ENCODE data around the gene CACNA1G. TPM values are rescaled to one million over a fixed set of nuclear protein-coding genes. Genes with fewer than 3 reads are reported as not detected.

Gene CACNA1G
- total RNA-seq, 1 donor from 2014 or later: 1.6 TPM

DNA sequence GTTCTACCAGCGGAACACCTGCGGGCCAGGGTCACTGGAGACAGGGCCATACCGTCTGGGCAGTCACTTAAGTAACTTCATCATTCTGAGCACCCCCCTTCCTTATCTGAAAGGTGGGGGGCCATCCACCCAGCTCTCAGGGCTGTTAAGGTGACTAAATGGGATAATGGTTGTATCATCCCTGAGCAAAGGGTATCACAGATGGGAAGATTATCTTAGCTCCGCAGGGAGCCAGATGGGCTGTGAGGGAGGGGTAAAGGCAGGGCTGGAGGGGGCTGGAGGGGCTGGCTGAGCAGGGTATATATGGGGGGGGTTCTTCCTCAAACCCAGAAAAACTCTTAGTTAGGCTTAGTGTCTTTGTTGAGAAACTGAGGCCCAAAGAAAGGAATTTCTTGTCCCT, 2.9 kb upstream of the CACNA1G start:
- peaks cover 32% of the 10 kb centered on the region for H3K4me1 ChIP-seq
- Mint-ChIP-seq H3K36me3 (no peaks in the 10 kb centered on the region), H3K4me1 (peaks cover 30% of the 10 kb centered on the region), H3K27me3 (ENCODE audit: insufficient read depth, low read depth) (peaks cover 35% of the 10 kb centered on the region), H3K27ac (no peak overlapping the region), H3K9me3 (no peaks in the 10 kb centered on the region), H3K4me3 (no peak overlapping the region)
- peaks cover 26% of the 10 kb centered on the region for H4K20me1 ChIP-seq (ENCODE audit: low read depth)
- no peaks in the 10 kb centered on the region for H3K79me2 ChIP-seq (ENCODE audit: low read depth)
- no peak overlapping the region for H3K4me2 ChIP-seq
- no peak for DNase-seq (ENCODE audit: low spot score)
- no peak overlapping the region for H3K27ac ChIP-seq
- H3K9me3 ChIP-seq (ENCODE audit: low read depth): no peaks in the 10 kb centered on the region
- H3K27me3 ChIP-seq: peaks cover 60% of the 10 kb centered on the region
- no peak overlapping the region for H2AFZ ChIP-seq (replicated peaks)
- H3K36me3 ChIP-seq: no peaks in the 10 kb centered on the region
- no peak overlapping the region for H3K4me3 ChIP-seq
- H3K9ac ChIP-seq: no peak overlapping the region
- H3F3A ChIP-seq (ENCODE audit: low read depth): peaks cover 44% of the 10 kb centered on the region
- TF ChIP-seq, protein P1, sequence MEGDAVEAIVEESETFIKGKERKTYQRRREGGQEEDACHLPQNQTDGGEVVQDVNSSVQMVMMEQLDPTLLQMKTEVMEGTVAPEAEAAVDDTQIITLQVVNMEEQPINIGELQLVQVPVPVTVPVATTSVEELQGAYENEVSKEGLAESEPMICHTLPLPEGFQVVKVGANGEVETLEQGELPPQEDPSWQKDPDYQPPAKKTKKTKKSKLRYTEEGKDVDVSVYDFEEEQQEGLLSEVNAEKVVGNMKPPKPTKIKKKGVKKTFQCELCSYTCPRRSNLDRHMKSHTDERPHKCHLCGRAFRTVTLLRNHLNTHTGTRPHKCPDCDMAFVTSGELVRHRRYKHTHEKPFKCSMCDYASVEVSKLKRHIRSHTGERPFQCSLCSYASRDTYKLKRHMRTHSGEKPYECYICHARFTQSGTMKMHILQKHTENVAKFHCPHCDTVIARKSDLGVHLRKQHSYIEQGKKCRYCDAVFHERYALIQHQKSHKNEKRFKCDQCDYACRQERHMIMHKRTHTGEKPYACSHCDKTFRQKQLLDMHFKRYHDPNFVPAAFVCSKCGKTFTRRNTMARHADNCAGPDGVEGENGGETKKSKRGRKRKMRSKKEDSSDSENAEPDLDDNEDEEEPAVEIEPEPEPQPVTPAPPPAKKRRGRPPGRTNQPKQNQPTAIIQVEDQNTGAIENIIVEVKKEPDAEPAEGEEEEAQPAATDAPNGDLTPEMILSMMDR (IDR thresholded peaks at IDR 0.05): no peak
- no peak for TF ChIP-seq EZH2phosphoT487 (IDR thresholded peaks at IDR 0.05)
- no peak for TF ChIP-seq EZH2 (IDR thresholded peaks at IDR 0.05)

GRCh38 chr17:50558091-50558490, 2.4 kb upstream of the CACNA1G start:
- Histone ChIP-seq H3K79me2 (ENCODE audit: low read depth) (no peaks in the 10 kb centered on the region), H3K27ac (no peak overlapping the region), H3K4me1 (peaks cover 36% of the 10 kb centered on the region)

DNA sequence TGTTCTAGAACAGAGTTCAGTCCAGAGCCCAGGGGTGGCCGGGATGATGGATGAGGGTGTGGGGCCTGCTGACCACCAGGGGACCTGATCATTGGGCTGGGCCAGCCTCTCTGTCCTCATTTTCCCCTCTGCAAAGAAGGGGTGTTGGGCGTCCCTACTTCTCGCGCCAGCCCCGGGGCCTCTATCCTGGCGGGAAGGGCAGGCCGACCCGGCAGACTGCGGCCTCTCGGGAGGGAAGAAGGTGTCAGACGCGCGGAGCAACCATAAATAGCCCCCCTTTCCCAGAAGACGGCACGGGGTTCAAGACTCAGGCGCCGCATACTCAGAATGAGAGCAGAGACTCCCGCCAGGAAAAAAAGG, 2.0 kb upstream of the CACNA1G start:
- Histone ChIP-seq H3F3A (ENCODE audit: low read depth) (peaks cover 46% of the 10 kb centered on the region), H3K4me1 (peaks cover 41% of the 10 kb centered on the region), H2AFZ (replicated peaks) (no peak overlapping the region), H3K9me3 (ENCODE audit: low read depth) (no peaks in the 10 kb centered on the region), H3K36me3 (no peaks in the 10 kb centered on the region), H3K27me3 (peaks cover 70% of the 10 kb centered on the region), H3K9ac (no peak overlapping the region), H4K20me1 (ENCODE audit: low read depth) (peaks cover 34% of the 10 kb centered on the region), H3K4me3 (peak overlapping the region; percentile 86), H3K4me2 (peak overlapping the region; percentile 80), H3K79me2 (ENCODE audit: low read depth) (no peaks in the 10 kb centered on the region), H3K27ac (no peak overlapping the region)
- H3K9me3 Mint-ChIP-seq: no peaks in the 10 kb centered on the region
- H3K4me1 Mint-ChIP-seq: peaks cover 37% of the 10 kb centered on the region
- TF ChIP-seq, protein P1 (IDR thresholded peaks at IDR 0.05): no peak
- TF ChIP-seq EZH2 (IDR thresholded peaks at IDR 0.05) (no peak), EZH2phosphoT487 (IDR thresholded peaks at IDR 0.05) (no peak)
- DNase-seq (ENCODE audit: low spot score): no peak
- H3K36me3 Mint-ChIP-seq: no peaks in the 10 kb centered on the region
- peak overlapping the region; percentile 93 for H3K4me3 Mint-ChIP-seq
- H3K27me3 Mint-ChIP-seq (ENCODE audit: insufficient read depth, low read depth): peaks cover 38% of the 10 kb centered on the region
- H3K27ac Mint-ChIP-seq: no peak overlapping the region

More at GRCh38 chr17:50558091-50558490, 2.4 kb upstream of the CACNA1G start:
- H3F3A ChIP-seq (ENCODE audit: low read depth): peaks cover 46% of the 10 kb centered on the region
- no peak overlapping the region for H3K4me3 ChIP-seq
- H3K27me3 ChIP-seq: peaks cover 65% of the 10 kb centered on the region
- Mint-ChIP-seq H3K27ac (no peak overlapping the region), H3K9me3 (no peaks in the 10 kb centered on the region), H3K27me3 (ENCODE audit: insufficient read depth, low read depth) (peaks cover 34% of the 10 kb centered on the region), H3K36me3 (no peaks in the 10 kb centered on the region), H3K4me3 (peak overlapping the region; percentile 93), H3K4me1 (peaks cover 32% of the 10 kb centered on the region)
- peak overlapping the region; percentile 80 for H3K4me2 ChIP-seq
- peaks cover 29% of the 10 kb centered on the region for H4K20me1 ChIP-seq (ENCODE audit: low read depth)
- H3K9ac ChIP-seq: no peak overlapping the region
- no peak overlapping the region for H2AFZ ChIP-seq (replicated peaks)
- DNase-seq (ENCODE audit: low spot score): no peak
- TF ChIP-seq EZH2phosphoT487 (IDR thresholded peaks at IDR 0.05): no peak
- TF ChIP-seq EZH2 (IDR thresholded peaks at IDR 0.05): no peak
- TF ChIP-seq, protein P1 (IDR thresholded peaks at IDR 0.05): no peak
- H3K9me3 ChIP-seq (ENCODE audit: low read depth): no peaks in the 10 kb centered on the region
- no peaks in the 10 kb centered on the region for H3K36me3 ChIP-seq
